Nephron progenitor cell (in vitro differentiated cells): ENCODE results near the gene ZNF296.

Experiments used
- DNase-seq: peaks from one replicate; pipeline ENCODE4 v3.0.0; 2021
- H3K27ac Mint-ChIP-seq: 2 replicates; pipeline ENCODE4 v1.8.0; 2021; ENCODE audit warnings: mild to moderate bottlenecking, moderate library complexity, mixed read lengths
- H3K27me3 Mint-ChIP-seq: 2 replicates; pipeline ENCODE4 v1.8.0; 2021; ENCODE audit warnings: mild to moderate bottlenecking, low read depth, mixed read lengths; ENCODE audit not compliant: poor library complexity
- H3K36me3 Mint-ChIP-seq: 2 replicates; pipeline ENCODE4 v1.8.0; 2021; ENCODE audit warnings: low read depth, mixed read lengths
- H3K4me1 Mint-ChIP-seq: 2 replicates; pipeline ENCODE4 v1.8.0; 2021; ENCODE audit warnings: mixed read lengths
- H3K4me3 Mint-ChIP-seq: 2 replicates; pipeline ENCODE4 v1.8.0; 2021; ENCODE audit warnings: mild to moderate bottlenecking, moderate library complexity, mixed read lengths
- H3K9me3 Mint-ChIP-seq: 2 replicates; pipeline ENCODE4 v1.8.0; 2021; ENCODE audit warnings: mild to moderate bottlenecking, moderate library complexity, mixed read lengths
- CTCF ChIP-seq: fragments of 200-600 bp; sonication (generic); IDR thresholded peaks from 2 replicates; pipeline ENCODE4 v1.5.0; 2021; ENCODE audit warnings: antibody characterized with exemption

Gene ZNF296

GRCh38 chr19:45076029-45076850, at the start of gene ZNF296:
ZNF296 (minus strand) TSS chr19:45076478; CDS start chr19:45076373, 105 bp downstream.
- H3K9me3 Mint-ChIP-seq: no peaks in the 10 kb centered on the region
- peak within 1 kb of the TSS; percentile 68 for H3K4me3 Mint-ChIP-seq
- peaks cover 38% of the 10 kb centered on the region for H3K4me1 Mint-ChIP-seq
- TF ChIP-seq CTCF: no peak
- peak; percentile 77 for DNase-seq
- peaks cover 4% of the 10 kb centered on the region for H3K36me3 Mint-ChIP-seq
- peaks cover 40% of the 10 kb centered on the region for H3K27me3 Mint-ChIP-seq
- H3K27ac Mint-ChIP-seq: no peak within 1 kb of the TSS

- Mint-ChIP-seq H3K27ac (no peak overlapping the region), H3K4me1 (peaks cover 22% of the 10 kb centered on the region), H3K27me3 (peaks cover 5% of the 10 kb centered on the region), H3K4me3 (no peak overlapping the region), H3K9me3 (no peaks in the 10 kb centered on the region), H3K36me3 (no peaks in the 10 kb centered on the region)
- TF ChIP-seq CTCF: no peak
- DNase-seq: no peak
Observed at GRCh38 chr19:45125360-45125759, 49.1 kb upstream of the ZNF296 start.

- Mint-ChIP-seq H3K4me1 (peaks cover 18% of the 10 kb centered on the region), H3K27me3 (peaks cover 4% of the 10 kb centered on the region), H3K36me3 (no peaks in the 10 kb centered on the region), H3K27ac (peak overlapping the region; percentile 92), H3K9me3 (no peaks in the 10 kb centered on the region), H3K4me3 (no peak overlapping the region)
- no peak for TF ChIP-seq CTCF
- no peak for DNase-seq
Observed at GRCh38 chr19:45124021-45124420, 47.7 kb upstream of the ZNF296 start.

GRCh38 chr19:45123440-45123850, 47.2 kb upstream of the ZNF296 start:
- Mint-ChIP-seq H3K27ac (no peak overlapping the region), H3K4me1 (peaks cover 18% of the 10 kb centered on the region), H3K9me3 (no peaks in the 10 kb centered on the region), H3K4me3 (no peak overlapping the region), H3K36me3 (no peaks in the 10 kb centered on the region), H3K27me3 (peaks cover 3% of the 10 kb centered on the region)
- no peak for DNase-seq
- no peak for TF ChIP-seq CTCF

- Mint-ChIP-seq H3K4me1 (peaks cover 22% of the 10 kb centered on the region), H3K4me3 (no peak overlapping the region), H3K9me3 (no peaks in the 10 kb centered on the region), H3K27ac (peak overlapping the region; percentile 50), H3K27me3 (peaks cover 3% of the 10 kb centered on the region), H3K36me3 (no peaks in the 10 kb centered on the region)
- no peak for TF ChIP-seq CTCF
- DNase-seq: no peak
Observed at GRCh38 chr19:45122832-45123231, 46.6 kb upstream of the ZNF296 start.
